ENCODE data around the gene PTPRT. TPM values are rescaled to one million over a fixed set of nuclear protein-coding genes. Genes with fewer than 3 reads are reported as not detected.

PTPRT gene
- total RNA-seq, 6 experiments from 2014 or later, result not detected

DNA sequence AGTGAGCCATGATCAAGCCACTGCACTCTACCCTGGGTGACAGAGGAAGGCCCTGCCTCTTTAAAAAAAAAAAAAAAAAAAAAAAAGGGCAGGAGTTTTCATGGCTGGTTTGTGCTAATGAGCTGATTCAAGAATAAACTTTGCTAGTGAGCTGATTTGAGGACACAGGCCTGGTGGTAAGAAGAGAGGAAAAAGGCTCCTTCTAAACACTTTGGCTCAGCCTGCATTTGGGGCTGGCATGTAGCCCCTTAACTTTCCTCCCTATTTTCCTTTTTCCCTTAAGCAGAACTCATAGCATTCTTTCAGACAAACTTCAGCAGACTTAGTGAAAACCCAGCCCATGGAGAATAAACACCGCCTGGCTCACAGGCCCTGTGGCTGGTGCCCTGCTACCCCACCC, 432.7 kb downstream of the PTPRT start:
- TF ChIP-seq, protein P1, sequence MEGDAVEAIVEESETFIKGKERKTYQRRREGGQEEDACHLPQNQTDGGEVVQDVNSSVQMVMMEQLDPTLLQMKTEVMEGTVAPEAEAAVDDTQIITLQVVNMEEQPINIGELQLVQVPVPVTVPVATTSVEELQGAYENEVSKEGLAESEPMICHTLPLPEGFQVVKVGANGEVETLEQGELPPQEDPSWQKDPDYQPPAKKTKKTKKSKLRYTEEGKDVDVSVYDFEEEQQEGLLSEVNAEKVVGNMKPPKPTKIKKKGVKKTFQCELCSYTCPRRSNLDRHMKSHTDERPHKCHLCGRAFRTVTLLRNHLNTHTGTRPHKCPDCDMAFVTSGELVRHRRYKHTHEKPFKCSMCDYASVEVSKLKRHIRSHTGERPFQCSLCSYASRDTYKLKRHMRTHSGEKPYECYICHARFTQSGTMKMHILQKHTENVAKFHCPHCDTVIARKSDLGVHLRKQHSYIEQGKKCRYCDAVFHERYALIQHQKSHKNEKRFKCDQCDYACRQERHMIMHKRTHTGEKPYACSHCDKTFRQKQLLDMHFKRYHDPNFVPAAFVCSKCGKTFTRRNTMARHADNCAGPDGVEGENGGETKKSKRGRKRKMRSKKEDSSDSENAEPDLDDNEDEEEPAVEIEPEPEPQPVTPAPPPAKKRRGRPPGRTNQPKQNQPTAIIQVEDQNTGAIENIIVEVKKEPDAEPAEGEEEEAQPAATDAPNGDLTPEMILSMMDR (IDR thresholded peaks at IDR 0.05), result no peak
- Mint-ChIP-seq H3K4me1 (ENCODE audit: low read depth) (no peaks in the 10 kb centered on the region), H3K36me3 (ENCODE audit: low read depth) (no peaks in the 10 kb centered on the region), H3K27ac (no peak overlapping the region), H3K27me3 (ENCODE audit: insufficient read depth) (no peaks in the 10 kb centered on the region; the same call in 1 of the 2 replicates), H3K4me3 (no peak overlapping the region), H3K9me3 (peaks cover 59% of the 10 kb centered on the region)
- no peak for DNase-seq

DNA sequence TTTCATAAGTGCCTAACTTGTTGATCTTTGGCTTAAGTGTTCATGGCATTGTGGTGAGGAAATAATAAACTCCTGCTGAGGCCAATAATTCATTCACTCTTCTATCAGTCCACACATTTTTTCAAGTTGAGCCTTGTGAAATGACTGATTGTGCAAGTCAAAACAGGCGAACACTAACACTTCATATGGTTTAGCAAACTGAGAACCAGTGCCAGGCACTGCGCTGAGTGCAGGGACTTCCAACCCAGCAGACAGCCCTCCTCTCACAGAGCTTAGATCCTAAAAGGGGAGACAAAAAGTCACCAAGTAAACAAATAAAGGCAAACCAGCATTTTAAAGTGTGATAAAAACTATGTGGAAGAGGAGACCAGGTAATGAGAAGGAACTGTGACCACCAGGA, 435.0 kb downstream of the PTPRT start:
- Mint-ChIP-seq H3K27ac (no peak overlapping the region), H3K27me3 (ENCODE audit: insufficient read depth) (no peaks in the 10 kb centered on the region; the same call in 1 of the 2 replicates), H3K4me3 (no peak overlapping the region), H3K36me3 (ENCODE audit: low read depth) (no peaks in the 10 kb centered on the region), H3K4me1 (ENCODE audit: low read depth) (no peaks in the 10 kb centered on the region), H3K9me3 (peaks cover 59% of the 10 kb centered on the region)
- TF ChIP-seq, protein P1 (IDR thresholded peaks at IDR 0.05), result no peak
- no peak for DNase-seq

GRCh38 chr20:42752620-42753019, 437.1 kb downstream of the PTPRT start:
- TF ChIP-seq, protein P1 (IDR thresholded peaks at IDR 0.05), result no peak
- no peaks in the 10 kb centered on the region for H3K4me1 Mint-ChIP-seq (ENCODE audit: low read depth)
- H3K36me3 Mint-ChIP-seq (ENCODE audit: low read depth), result no peaks in the 10 kb centered on the region
- no peaks in the 10 kb centered on the region; the same call in 1 of the 2 replicates for H3K27me3 Mint-ChIP-seq (ENCODE audit: insufficient read depth)
- no peak overlapping the region for H3K4me3 Mint-ChIP-seq
- peaks cover 68% of the 10 kb centered on the region for H3K9me3 Mint-ChIP-seq
- no peak overlapping the region for H3K27ac Mint-ChIP-seq
- no peak for DNase-seq

DNA sequence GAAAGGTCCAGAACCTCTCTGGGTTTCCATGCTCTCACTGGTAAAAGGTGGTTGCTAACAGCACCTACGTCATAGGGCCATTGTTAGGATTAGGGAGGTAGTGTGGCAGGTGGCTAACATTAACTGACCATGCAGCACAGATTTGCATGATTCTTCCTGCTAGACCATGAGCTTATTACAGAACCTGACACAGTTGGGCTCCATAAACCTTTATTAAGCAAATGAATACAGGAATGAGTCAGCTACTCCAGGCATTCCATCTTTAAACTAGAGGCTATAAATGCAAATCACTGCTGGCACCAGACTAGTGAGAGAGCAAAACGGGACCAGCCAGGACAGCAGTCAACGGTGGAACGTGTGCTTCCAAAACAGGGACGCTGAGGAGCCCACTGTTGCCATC, 440.1 kb downstream of the PTPRT start:
- DNase-seq, result no peak
- TF ChIP-seq, protein P1 (IDR thresholded peaks at IDR 0.05), result no peak
- Mint-ChIP-seq H3K27ac (no peak overlapping the region), H3K27me3 (ENCODE audit: insufficient read depth) (no peaks in the 10 kb centered on the region), H3K4me3 (no peak overlapping the region), H3K9me3 (peaks cover 69% of the 10 kb centered on the region), H3K36me3 (ENCODE audit: low read depth) (no peaks in the 10 kb centered on the region), H3K4me1 (ENCODE audit: low read depth) (no peaks in the 10 kb centered on the region)

- TF ChIP-seq, protein P1 (IDR thresholded peaks at IDR 0.05), result no peak
- DNase-seq, result no peak
- Mint-ChIP-seq H3K4me1 (ENCODE audit: low read depth) (no peaks in the 10 kb centered on the region), H3K27ac (no peak overlapping the region), H3K9me3 (peaks cover 74% of the 10 kb centered on the region), H3K4me3 (no peak overlapping the region), H3K36me3 (ENCODE audit: low read depth) (no peaks in the 10 kb centered on the region; the same call in 1 of the 2 replicates), H3K27me3 (ENCODE audit: insufficient read depth) (no peaks in the 10 kb centered on the region)
These were observed 441.8 kb downstream of the PTPRT start for GRCh38 chr20:42747765-42748411.
